GM18502 (cell line): ENCODE data around the gene FAM117B.
"Not testable (repeated sequence)": the region's sequence is repeated elsewhere in the genome, so short reads cannot be mapped to it uniquely, and the experiment has no call there.

ENCODE experiments used
- ATAC-seq: cut with Tn5 transposase; IDR thresholded peaks from one replicate; pipeline ENCODE4 v1.9.1; 2021; ENCODE audit warnings: mild to moderate bottlenecking; ENCODE audit not compliant: unreplicated experiment, poor library complexity

Gene FAM117B

DNA sequence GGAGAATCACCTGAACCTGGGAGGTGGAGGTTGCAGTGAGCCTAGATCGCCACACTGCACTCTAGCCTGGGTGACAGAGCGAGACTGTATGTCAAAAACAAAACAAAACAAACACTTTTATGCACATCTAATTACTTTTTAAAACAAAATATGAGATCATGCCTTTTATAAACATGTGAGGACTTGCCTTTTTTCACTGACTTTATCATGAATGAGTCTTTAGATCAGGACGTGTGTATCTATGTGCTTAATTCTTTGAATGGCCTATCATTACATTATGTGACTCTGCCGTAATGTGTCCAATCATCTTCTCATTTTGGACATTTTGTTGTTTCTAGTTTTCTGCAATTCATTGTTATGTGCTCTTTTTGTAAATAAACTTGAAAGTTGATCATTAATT, 58.7 kb downstream of the FAM117B start:
- ATAC-seq = no peak

DNA sequence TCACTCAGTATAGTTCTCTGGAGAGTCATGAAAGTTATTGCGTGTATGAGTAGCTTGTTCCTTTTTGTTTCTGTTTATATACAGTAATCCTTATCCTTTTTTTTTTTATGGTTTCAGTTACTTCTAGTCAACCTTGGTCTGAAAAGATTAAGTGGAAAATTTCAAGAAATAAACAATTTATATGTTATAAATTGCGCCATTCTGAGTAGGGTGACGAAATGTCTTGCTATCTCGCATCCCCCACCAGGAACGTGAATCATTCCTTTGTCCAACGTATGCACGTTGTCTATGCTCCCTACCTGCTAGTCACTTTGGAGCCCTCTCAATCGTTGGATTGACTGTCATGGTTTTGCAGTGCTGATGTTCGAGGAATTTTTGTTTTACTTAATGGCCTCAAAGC, 60.4 kb downstream of the FAM117B start:
- ATAC-seq = no peak

DNA sequence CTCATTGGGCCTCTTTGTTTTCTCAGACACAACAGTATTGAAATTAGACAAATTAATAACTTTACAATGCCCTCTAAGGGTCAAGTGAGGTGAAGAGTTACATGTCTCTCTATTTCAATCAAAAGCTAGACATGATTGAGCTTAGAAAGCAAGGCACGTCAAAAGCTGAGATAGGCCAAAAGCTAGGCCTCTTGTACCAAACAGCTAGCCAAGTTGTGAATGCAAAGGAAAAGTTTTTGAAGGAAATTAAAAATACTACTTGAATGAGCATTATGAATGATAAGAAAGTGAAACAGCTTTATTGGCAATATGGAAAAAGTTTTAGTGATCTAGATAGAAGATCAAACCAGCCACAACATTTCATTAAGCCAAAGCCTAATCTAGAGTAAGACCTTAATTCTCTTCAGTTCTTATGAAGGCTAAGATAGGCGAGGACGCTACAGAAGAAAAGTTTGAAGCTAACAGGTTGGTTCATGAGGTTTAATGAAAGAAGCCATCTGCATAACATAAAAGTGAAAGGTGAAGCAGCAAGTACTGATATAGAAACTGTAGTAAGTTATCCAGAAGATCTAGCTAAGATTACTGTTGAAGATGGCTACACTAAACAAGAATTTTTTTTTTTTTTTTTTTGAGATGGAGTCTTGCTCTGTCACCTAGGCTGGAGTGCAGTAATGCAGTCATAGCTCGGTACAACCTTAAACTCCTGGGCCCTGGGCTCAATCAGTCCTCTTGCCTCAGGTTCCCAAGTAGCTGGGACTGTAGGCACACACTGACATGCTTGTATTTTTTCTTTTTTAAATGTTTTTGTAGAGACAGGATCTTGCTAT, 65.5 kb downstream of the FAM117B start:
- ATAC-seq = no peak

DNA sequence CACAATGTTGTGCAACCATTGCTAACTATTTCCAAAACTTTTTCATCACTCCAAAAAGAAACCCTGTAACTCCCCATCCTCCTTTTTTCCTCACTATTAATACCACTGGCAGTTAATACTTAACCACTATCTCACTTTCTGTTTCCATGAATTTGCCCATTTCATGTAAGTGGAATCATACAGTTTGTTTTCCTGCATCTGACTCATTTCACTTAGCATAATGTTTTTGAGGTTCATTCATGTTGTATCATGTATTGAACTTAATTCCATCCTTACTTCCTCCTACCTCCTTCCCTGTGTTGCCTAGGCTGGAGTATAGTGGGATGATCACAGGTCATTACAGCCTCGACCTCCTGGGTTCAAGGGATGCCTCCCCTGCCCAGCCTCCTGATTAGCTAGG, 68.3 kb downstream of the FAM117B start:
- ATAC-seq = no peak

DNA sequence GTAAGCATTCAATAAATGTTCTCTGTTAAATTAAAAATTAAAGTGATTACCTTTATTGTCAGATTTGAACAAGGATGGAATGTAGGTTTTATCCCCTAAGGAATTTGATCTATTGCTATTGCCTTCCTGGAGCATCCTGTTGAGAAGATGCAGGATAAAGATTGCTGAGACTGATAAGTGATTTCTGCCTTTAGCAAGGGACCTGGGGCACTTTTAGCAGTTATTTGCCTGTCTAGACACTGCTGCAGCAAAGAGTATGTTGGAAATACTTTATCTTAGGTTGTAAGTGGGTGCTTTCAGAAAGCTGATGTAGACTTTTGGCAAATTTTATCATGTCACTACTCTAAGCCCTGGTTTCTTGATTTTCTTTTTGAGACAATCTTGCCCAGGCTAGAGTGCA, 69.5 kb downstream of the FAM117B start:
- no peak for ATAC-seq

DNA sequence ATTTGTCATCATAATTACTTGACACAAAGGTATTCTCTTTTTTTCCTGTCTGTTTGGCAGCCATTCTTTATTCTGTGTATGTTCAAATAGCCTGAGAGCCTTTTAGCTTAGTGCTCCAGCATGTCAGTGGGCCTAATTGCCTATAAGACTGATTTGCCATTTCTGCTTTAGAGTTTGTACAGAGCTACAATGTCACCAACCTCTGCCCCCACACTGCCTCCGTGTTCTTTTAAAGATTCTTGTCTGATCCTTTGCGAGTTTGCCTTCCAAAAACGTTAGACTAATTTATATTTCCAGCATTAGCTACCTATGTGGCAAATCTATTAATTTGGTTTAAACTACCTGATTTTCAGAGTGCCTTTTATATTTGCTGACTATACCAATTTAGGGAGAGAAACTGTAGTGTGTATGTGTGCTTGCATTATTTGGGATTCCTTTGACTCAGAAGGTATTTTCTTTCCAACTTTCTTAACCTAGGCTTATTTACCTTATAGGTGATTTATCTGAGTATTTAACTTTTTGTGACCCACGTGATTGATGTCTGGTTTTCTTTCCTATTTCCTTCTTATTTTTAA, 70.8 kb downstream of the FAM117B start:
- no peak for ATAC-seq

DNA sequence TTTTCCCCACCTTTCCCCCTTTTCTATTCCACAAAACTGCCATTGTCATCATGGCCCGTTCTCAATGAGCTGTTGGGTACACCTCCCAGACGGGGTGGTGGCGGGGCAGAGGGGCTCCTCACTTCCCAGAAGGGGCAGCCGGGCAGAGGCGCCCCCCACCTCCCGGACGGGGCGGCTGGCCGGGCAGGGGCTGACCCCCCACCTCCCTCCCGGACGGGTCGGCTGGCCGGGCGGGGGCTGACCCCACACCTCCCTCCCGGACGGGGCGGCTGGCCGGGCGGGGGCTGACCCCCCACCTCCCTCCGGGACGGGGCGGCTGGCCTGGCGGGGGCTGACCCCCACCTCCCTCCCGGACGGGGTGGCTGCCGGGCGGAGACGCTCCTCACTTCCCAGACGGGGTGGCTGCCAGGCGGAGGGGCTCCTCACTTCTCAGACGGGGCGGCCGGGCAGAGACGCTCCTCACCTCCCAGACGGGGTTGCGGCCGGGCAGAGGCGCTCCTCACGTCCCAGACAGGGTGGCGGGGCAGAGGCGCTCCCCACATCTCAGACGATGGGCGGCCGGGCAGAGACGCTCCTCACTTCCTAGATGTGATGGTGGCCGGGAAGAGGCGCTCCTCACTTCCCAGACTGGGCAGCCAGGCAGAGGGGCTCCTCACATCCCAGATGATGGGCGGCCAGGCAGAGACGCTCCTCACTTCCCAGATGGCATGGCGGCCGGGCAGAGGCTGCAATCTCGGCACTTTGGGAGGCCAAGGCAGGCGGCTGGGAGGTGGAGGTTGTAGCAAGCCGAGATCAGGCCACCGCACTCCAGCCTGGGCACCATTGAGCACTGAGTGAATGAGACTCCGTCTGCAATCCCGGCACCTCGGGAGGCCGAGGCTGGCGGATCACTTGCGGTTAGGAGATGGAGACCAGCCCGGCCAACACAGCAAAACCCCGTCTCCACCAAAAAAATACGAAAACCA, 80.5 kb downstream of the FAM117B start:
- ATAC-seq = not testable (repeated sequence)

DNA sequence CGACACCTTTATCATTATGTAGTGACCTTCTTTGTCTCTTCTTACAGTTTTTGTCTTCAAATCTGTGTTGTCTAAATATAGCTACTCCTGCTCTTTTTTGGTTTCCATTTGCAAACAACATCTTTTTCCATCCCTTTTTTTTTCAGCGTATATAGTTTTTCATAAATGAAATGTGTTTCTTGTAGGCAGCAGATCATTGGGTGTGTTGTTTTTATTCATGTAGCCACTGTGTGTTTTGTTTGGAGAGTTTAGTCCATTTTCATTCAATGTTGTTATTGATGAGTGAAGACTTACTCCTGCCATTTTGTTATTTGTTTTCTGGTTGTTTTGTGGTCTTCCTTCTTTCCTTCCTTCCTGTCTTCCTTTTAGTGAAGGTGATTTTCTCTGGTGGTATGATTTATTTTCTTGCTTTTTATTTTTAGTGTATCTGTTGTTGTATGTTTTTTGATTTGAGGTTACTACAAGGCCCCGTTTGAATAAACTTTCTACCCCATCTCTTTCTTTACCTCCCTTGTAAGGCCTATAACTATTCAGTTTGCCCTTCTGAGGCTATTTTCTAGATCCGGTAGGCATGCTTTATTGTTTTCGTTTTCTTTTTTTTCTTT, 81.4 kb downstream of the FAM117B start:
- no peak for ATAC-seq

DNA sequence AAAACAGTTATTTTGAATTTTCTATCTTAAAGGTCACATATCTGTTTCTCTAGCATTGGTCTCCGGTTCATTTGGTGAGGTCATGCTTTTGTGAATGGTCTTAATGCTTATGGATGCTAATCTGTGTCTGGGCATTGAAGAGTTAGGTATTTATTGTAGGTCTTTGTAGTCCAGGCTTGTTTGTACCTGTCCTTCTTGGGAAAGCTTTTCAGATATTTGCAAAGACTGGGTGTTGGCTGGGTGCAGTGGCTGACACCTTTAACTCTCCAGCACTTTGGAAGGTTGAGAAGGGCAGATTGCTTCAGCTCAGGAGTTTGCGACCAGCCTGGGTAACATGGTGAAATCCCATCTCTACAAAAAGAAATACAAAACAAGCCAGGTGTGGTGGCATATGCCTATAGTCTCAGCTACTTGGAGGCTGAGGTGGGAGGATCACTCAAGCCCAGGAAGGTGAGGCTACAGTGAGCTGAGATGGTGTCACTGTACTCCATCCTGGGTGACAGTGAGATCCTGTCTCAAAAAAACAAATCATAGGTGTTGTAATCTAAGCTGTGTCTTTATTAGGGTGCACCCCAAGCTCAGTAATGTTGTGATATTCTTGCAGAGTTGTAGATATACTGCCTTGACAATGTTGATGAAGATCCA, 82.3 kb downstream of the FAM117B start:
- no peak for ATAC-seq

DNA sequence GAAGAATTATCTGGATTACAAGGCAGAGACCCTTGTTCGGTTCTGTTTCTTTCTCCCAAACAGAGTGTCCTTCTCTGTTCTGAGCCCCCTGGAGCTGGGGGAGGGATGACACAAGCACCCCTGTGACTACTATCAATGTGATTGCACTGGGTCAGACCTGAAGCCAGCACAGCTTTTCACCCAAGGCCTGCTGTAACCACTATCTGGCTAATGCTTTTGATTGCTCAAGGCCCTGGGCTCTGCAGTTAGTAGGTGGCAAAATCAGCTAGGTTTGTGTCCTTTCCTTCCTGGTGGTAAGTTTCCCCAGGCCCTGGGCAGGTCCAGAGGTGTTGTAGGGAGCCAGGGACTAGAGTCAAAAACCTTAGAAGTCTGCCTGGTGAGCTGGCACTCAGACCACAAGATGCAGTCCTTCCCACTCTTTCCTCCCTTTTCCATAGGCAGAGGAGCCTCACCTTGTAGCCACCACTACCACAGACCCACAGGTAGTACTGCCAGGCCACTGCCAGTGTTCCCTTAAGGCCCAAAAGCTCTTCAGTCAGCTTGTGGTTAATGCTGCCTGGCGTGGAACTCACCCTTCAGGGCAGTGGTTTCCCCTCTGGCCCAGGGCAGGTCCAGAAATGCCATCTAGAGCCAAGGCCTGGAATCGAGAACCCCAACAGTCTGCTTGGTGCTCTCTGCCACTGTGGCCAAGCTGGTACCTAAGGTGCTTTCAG, 83.0 kb downstream of the FAM117B start:
- no peak for ATAC-seq

DNA sequence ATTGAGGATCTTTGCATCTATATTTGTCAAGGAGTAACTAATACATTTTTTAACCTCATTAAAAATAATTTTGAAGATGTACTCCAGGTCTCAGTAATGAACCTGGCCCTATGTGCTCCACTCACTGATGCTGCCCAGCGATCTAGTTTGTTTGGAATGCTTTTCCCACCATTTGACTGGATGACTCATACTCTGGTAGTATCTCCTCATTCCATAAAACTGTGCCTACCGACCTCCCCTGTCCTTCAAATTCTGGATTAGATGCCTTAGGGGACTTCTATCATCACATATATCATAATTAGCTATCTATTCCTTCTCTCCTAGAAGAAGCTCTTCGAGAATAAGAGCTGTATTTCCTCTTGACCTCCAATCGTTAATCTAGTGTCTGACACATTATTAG, 83.8 kb downstream of the FAM117B start:
- no peak for ATAC-seq

DNA sequence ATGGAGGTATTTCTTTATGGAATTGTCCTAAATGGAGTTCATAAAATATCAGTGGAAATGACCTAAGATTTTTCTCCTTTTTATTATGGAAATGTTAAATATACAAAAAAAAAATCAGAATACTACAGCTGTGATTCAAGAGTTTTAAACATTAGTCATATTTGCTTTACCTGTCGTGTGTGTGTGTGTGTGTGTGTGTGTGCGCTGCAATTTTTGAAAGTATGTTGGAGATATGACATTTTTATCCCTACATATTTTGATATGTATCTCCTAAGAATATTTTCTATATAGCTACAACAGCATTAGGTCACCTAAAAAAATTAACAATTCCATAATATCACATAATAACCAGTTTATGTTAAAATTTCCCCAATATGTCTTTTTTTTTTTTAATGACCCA, 85.5 kb downstream of the FAM117B start:
- ATAC-seq = no peak

DNA sequence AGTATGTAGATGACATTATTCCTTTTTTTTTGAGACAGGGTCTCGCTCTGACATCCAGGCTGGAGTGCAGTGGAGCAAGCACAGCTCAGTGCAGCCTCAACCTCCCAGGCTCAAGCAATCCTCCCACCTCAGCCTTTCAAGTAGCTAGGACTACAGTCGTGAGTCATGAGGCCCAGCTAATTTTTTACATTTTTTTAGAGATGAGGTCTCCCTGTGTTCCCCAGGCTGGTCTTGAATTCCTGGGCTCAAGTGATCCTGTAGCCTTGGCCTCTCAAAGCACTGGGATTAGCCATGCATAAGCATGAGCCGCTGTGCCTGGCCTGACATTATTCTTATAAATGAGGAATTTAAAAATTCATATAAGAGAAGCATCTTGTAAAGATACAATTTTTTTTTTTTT, 86.9 kb downstream of the FAM117B start:
- ATAC-seq = no peak

DNA sequence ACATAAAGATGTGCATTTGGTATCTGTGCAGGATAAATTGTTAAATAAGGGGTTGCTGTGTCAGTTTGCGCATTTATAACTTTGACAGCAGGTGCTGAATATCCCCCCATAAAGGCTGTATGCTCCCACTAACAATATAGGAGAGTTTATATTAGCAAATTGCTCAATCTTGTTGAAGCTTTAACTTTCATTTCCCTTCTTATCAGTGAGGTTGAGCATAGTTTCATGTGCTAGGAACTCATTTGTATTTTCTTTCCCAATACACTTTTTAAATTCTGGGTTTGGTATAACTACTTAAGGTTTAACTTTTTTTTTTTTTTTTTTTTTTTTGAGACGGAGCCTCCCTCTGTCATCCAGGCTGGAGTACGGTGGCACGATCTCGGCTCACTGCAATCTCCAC, 89.0 kb downstream of the FAM117B start:
- ATAC-seq = no peak

DNA sequence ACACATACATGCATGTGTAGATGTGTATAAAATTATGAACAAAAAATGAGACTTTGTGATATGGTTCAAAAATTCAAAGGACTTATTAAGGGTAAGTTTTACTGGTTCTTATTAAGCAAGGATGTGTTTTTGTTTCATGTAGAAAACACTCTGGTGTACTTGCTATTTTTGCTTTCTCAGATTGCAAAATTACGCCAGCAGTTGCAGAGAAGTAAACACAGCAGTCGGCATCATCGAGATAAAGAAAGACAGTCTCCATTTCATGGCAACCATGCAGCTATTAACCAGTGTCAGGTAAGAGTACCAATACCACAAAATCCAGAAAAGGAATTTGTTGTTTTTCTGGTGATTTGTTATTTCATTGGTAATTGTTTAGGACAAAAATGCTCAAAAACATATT, 91.3 kb downstream of the FAM117B start:
- no peak for ATAC-seq

DNA sequence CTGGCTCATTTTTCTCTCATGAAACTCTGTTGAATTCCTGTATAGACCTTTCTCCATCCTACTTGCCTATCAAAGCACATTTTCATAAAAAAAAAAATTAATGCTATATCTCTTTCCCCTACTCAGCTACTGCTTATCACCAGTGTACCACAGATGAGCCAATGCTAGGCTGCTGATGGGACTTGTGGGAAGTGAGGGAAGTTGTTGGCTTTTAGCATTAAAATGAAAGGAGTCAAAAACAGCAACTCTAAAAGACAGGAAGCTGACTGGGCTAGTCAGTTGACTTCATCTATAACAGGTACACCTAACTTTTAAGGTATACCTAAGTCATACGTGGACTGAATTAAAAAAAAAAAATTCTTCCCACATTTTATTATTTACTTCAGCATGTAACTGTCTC, 102.1 kb downstream of the FAM117B start:
- no peak for ATAC-seq

DNA sequence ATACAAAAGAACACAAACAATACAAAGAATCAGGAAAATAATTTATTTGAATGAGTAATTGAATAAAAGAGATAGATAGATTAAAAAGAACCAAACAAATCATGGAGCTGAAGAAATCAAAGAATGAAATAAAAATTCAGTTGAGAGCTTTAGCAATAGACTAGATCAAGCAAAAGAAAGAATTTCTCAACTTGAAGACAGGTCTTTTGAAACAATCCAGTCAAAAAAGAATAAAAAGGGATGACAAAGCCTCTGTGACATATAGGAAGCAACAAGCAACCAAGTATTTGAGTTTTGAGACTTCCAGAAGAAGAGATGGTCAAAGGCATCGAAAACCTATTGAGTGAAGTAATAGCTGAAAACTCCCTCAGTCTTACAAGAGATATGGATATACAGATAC, 108.8 kb downstream of the FAM117B start:
- no peak for ATAC-seq

DNA sequence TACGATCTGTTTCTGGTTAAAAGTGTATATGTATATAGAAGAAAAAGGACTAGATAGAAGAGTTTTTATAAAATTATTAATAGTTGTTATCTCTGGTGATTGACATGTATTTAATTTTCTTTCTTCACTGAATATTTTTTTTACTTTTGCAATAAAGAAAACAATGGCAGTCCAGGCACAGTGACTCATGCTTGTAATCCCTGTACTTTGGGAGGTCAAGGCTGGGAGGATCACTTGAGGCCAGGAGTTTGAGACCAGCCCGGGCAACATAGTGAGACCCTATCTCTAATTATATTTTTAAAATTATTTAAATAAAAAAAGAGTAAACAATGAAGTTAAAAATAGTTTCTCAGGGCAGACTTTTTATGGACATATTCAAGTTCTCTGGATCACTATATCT, 114.7 kb downstream of the FAM117B start:
- ATAC-seq = no peak

DNA sequence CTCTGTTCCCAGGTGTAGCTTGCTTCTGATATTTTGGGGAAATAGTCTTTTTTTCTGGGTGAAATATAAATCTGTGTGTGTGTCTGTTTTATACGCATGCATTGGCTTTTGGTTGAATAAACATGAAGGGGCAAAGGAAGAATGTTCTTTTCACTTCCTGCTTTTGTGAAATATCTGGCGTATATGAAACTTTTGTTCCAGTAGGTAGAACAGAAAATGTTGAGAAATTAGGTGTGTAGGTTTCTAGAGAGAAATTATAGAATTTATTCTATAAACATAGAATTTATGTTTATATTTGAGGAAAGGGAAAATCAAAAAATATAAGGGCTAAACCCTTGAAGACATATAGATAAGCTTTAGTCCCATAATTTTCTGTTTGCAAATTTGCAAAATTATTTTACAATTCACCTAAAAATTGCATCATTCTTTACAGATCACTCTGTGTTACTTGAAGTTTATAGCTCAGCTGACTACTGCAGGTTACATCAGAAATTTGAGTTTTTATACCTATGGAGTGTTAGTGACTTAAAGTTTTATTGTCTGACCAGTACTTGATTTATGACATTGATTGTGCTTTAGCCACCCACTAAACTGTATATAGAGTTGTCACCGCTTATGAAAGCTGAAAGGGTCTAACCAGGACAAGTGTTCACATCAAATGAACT, 116.1 kb downstream of the FAM117B start:
- no peak for ATAC-seq
